Measurements from ENCODE around the gene BLOC1S1.

GRCh38 chr12:55666508-55666907 lies 49.3 kb upstream of the BLOC1S1 start:
- TF ChIP-seq, protein P1, sequence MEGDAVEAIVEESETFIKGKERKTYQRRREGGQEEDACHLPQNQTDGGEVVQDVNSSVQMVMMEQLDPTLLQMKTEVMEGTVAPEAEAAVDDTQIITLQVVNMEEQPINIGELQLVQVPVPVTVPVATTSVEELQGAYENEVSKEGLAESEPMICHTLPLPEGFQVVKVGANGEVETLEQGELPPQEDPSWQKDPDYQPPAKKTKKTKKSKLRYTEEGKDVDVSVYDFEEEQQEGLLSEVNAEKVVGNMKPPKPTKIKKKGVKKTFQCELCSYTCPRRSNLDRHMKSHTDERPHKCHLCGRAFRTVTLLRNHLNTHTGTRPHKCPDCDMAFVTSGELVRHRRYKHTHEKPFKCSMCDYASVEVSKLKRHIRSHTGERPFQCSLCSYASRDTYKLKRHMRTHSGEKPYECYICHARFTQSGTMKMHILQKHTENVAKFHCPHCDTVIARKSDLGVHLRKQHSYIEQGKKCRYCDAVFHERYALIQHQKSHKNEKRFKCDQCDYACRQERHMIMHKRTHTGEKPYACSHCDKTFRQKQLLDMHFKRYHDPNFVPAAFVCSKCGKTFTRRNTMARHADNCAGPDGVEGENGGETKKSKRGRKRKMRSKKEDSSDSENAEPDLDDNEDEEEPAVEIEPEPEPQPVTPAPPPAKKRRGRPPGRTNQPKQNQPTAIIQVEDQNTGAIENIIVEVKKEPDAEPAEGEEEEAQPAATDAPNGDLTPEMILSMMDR (conservative IDR thresholded peaks at IDR 0.05; ENCODE audit: low read depth, low read length): no peak
- TF ChIP-seq EZH2 (IDR thresholded peaks at IDR 0.05; ENCODE audit: borderline replicate concordance, low read depth, low read length, poor library complexity, severe bottlenecking): no peak

All from A673 (cell line).